Amygdala (tissue), 56 donors: ENCODE measurements around the gene ART1.

Experiments
- DNase-seq, 56 donors: peaks; one replicate each; lab custom pipeline; 2025; lab: John Stamatoyannopoulos, UW

ART1 gene

GRCh38 chr11:3664032-3664630, 19.2 kb downstream of the ART1 start:
- no peak for DNase-seq

- no peak for DNase-seq
Observed at GRCh38 chr11:3665336-3666022, 20.6 kb downstream of the ART1 start.

- DNase-seq = no peak
Observed at GRCh38 chr11:3666023-3666530, 21.1 kb downstream of the ART1 start.

- no peak for DNase-seq
Observed at GRCh38 chr11:3667149-3668035, 22.5 kb downstream of the ART1 start.

GRCh38 chr11:3669128-3669527, 24.2 kb downstream of the ART1 start:
- DNase-seq = no peak

GRCh38 chr11:3669742-3670183, 24.8 kb downstream of the ART1 start:
- DNase-seq = no peak

DNA sequence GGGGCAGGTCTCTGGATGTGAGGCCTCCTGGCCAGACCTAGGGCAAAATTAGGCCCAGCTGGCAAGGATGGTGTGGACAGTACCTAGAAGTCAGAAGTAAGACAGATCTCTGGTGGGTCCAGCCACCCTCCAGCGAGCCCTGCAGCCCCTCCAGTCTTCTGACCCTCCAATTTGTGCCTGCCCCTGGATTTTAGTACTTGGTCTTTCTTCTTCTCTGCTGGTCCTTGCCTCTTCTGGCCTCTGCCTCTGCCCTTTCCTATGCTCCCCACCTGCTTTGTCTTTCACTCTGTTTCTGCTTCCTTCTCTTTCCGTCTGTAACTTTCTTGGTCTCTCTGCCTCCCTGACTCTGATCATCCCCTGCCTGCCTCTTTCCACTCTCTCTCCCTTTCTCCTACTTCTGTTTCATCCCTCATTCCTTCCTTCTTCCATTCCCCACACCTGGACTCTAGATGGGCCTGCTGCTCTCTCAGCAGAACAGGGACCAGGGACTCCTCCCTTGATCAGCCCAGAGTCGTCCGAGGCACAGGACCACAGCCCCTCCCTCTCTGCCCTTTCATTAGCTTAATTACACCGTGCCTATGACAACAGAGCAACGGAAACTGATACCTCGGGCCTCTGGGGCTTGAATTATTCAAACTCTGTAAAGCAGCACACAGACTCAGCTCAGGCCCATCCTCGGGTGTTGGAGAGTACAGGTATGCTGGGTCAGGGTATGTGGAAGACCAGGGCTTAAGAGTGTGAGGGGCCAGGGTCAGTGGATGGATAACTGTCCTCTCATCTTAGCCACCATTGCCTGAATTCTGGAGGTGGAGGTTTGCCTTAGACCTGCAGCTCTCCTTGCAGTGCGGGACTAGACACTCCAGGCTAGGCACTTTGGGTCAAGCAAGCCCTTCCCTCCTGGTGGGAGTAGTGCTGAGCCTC, 26.7 kb downstream of the ART1 start, which contains the start of gene CHRNA10:
CHRNA10 (minus strand) TSS at position 51 of the 921 bp plus-strand sequence. CDS start 72 bp downstream, outside the sequence.
- DNase-seq = no peak

- no peak for DNase-seq
Observed at GRCh38 chr11:3674189-3674588, 29.3 kb downstream of the ART1 start.

- DNase-seq = no peak
Observed at GRCh38 chr11:3675971-3676370, 31.0 kb downstream of the ART1 start.

- DNase-seq = no peak
Observed at GRCh38 chr11:3679077-3679476, 34.1 kb downstream of the ART1 start.

DNA sequence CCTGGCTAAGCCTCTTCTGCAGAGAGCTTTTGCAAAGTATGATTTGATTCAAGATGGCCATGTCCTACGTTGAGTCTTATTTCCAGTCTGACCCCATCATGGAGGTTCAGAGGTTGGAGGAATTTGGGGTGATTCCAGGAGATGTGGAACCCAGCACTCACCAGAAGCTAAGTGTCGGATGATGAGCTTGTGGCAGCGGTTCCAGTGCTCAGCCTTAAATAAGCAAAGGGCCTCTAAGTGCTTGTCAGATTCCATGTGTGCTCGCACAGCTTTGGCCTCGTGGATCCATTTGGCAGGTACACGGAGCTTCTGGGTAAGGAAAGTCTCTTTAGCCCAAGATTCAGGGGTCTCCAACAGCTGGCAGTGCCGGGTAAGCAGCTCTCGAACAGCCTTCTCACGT, 38.1 kb downstream of the ART1 start:
- DNase-seq = no peak

- DNase-seq = no peak
Observed at GRCh38 chr11:3684129-3684818, 39.3 kb downstream of the ART1 start.

- DNase-seq = no peak
Observed at GRCh38 chr11:3684819-3685172, 39.9 kb downstream of the ART1 start.

DNA sequence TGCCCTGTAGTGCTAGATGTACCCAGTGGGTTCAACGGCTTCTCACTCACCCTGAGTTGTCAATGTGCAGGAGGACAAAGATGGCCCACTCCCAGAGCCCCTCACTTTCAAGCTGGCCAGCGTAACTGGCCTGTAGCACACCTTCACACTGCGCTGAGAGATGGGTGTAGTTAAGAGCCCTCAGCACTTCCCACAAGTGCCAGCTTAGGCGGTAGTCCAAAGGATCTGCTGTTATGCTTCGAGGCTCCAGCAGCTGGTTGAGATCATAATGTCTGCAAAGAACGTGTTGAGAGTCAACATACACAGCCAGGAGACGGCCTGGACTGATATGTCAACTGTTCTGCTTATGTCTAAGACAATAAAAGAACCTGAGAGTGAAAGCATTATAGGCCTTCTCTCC, 41.0 kb downstream of the ART1 start:
- no peak for DNase-seq

DNA sequence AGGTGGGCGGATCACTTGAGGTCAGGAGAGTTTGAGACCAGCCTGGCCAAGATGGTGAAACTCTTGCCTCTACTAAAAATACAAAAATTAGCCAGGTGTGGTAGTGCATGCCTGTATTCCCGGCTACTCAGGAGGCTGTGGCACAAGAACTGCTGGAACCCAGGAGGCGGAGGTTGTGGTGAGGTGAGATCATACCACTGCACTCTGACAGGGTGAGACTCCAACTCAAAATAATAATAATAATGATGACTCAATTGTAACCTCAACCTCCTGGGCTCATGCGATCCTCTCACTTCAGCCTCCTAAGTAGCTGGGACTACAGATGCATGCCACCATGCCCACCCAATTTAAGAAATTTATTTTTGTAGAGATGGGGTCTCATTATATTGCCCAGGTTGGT, 41.8 kb downstream of the ART1 start:
- DNase-seq = no peak

- no peak for DNase-seq
Observed at GRCh38 chr11:3700410-3700809, 55.5 kb downstream of the ART1 start.

GRCh38 chr11:3700910-3701309, 56.0 kb downstream of the ART1 start:
- no peak for DNase-seq

- no peak for DNase-seq
Observed at GRCh38 chr11:3703383-3703782, 58.5 kb downstream of the ART1 start.

DNA sequence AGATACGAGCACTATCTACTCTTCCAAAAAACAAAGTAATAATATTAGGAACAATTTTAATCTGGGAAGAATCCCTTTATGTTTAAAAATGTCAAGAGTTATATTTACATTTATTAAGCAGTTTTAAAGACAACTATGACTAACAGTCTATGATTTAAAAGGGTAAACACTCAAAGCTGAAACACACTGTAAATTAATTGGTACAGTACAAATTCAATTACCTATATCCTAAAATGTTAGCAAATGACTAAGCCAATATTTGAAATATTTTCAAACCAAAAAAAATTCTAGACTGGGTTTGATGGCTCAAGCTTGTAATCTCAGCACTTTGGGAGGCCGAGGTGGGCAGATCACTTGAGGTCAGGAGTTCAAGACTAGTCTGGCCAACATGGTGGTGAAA, 62.2 kb downstream of the ART1 start:
- DNase-seq = no peak

DNA sequence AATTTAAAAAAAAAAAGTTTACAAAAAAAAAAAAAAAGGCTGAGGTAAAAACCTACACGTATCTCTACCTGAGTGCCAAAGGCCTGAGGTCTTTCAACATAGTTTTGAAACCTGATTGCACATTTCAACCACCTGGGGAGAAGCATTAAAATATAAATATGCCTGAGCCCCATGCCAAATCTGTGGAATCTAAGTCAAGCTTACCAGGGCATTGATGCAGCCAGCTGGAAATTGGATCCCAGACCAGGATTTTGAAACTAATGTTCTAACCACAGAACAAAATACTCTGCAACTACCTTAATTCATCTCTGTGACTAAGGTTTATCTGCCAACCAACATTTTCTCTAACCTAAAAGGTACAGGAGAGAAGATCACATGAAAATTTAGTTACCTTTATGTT, 65.0 kb downstream of the ART1 start:
- no peak for DNase-seq
